Transverse colon (tissue), 4 donors: ENCODE results near the gene ZNF425.

ENCODE experiments used
- CTCF ChIP-seq, 5 experiments: fragments of 200-600 bp in 3 of 5; fragments of 450-650 bp in 2 of 5; sonication (generic) in 3 of 5; IDR thresholded peaks; 1 replicate in 2 of 5; 2 replicates in 3 of 5; pipeline ENCODE4 v1.5.1; 2016 to 2017; ENCODE audit warnings: antibody characterized with exemption in 5 of 5, inconsistent platforms in 3 of 5, mild to moderate bottlenecking in 2 of 5, moderate library complexity in 1 of 5
- POLR2A ChIP-seq: fragments of 450-650 bp; IDR thresholded peaks from one replicate; pipeline ENCODE4 v1.6.1; 2016; ENCODE audit warnings: antibody characterized with exemption, mild to moderate bottlenecking, moderate library complexity
- POLR2AphosphoS5 ChIP-seq, 3 donors: sonication (generic); formaldehyde crosslinking; IDR thresholded peaks; one replicate each; pipeline ENCODE4 v1.6.1; 2016; ENCODE audit warnings: antibody characterized with exemption in 3 of 3

GRCh38 chr7:149150981-149151380 lies 24.9 kb upstream of the ZNF425 start:
- TF ChIP-seq CTCF (IDR thresholded peaks at IDR 0.05) (no peak), POLR2A (no peak), POLR2AphosphoS5 (IDR thresholded peaks at IDR 0.05) (no peak)
